ENCODE results near the gene LRTM2.

Gene LRTM2

GRCh38 chr12:1820191-1820895, at the start of gene LRTM2:
LRTM2 (plus strand) TSS chr12:1820565; CDS start chr12:1828149, 7,584 bp downstream.
- DNase-seq (ENCODE audit: low read depth): no peak

DNA sequence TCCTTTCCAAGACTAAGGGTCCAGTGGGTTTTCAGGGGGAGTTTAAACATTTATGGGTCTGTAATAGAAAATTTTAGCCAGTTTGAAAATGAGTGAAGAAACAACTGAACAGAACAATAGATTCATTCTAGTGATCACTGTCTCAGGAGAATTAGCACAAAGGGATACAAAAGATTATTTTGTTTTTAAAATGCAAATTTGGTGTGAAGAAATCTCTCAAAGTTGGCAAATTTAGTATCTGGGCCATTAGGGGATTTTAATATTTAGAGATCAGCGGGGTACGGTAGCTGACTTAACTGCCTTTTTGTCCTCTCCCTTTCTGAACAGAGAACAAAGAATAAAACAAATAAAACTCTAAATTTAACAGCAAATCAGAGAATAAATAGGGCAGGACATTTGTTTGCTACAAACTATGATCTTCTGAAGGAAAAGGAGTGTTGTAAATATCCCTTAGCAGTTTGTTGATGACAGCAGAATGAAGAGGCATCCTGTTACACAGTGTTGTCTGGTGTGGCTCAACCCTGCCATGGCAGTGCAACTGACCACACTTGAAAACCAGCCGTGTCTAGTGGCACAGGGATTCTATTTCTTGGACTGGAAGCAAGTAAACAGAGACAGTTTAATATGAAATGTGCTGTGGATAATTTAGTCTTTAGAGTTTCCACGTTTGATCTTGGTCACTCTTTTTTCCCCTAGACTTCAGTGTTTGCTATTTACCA, 46.3 kb upstream of the LRTM2 start:
- peak; percentile 59 for DNase-seq (ENCODE audit: low read depth)

DNA sequence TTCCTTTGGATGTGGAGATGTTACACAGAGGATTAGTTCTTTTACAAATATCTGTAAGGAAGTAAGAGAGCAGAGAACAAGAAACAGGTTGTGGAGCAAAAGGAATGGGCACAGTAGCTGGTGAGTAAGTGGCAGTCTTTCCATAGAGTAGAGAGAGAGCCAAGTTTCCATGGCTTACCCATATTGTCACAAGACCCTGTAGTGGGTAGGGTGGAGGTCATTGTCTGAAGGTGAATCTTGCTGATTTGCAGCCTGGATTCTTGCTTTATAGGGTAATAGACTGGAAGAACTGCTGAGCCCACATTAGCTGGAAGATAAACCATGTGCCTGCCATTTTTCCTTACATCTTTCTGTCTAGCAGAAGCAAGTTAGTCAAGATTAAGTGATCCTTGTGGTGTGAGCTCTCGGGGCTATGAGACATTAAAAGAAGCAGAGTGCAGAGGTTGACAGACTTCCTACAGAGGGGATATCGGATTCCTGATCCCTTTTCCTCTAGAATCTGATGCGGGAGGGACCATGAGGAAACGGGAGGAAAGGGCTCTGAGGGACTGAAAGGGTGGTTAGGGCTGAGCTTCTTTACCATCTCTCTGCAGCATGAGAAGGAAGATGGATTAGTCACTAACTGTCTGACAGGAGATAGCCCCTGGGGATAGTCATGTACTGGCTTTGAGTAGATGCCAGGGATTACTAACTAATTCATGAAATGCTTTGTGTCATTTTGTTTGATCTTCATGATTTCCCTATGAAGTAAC, 44.0 kb upstream of the LRTM2 start:
- peak; percentile 64 for DNase-seq (ENCODE audit: low read depth)

DNA sequence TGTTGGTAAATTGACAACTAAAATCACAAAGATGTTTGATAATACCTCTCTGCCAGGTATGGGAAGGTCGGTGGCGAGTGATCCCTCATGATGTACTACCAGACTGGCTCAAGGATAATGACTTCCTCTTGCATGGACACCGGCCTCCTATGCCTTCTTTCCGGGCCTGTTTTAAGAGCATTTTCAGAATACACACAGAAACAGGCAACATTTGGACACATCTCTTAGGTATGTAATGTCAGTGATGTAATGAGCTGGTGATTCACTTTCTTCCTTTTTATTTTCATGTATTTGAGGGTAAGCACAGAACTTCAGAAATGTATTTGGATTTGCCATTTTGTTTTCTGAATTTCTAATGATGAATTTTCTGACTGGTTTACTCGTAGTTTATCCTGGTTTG, 42.6 kb upstream of the LRTM2 start:
- peak; percentile 84 for DNase-seq (ENCODE audit: low read depth)

DNA sequence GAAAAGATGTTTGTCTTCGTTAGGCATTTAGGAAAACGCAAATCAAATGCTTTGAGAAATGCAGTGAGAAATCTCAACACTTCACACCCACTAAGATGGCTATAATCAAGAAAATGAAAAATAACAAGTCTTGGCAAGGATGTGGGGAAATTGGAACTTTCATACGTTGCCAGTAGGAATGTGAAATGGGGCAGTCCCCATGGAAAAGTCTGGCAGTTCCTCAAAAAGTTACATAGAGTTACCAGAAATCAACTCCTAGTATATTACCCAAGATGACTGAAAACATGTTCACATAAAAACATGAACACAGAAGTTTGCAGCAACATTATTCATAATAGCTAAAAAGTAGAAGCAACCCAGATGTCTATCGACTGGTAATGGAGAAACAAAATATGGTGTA, 41.5 kb upstream of the LRTM2 start:
- no peak for DNase-seq (ENCODE audit: low read depth)

GRCh38 chr12:1779783-1780182, 40.6 kb upstream of the LRTM2 start:
- DNase-seq (ENCODE audit: low read depth): no peak

- DNase-seq (ENCODE audit: low read depth): peak; percentile 84
Measured at GRCh38 chr12:1781772-1782171, 38.6 kb upstream of the LRTM2 start.

- peak; percentile 19 for DNase-seq (ENCODE audit: low read depth)
Measured at GRCh38 chr12:1782215-1782614, 38.1 kb upstream of the LRTM2 start.

DNA sequence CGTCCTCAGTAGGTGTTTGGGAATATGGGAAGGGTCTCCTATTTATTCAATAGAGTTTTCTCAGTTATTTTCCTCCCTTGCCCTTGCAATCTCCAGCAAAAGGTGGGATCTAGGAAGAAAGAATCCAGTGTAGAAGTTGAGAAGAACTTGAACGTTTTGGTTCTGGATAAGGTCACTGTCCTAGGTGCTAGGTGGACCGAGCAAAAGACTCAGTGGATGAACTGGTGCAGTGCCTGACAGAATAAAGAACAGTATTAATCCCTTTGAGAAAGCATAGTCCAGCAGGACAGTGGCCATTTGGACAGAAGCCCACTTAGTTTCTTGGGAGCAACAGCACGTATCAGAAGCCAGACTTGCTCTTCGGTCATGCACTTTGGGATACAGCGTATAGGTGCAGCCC, 32.7 kb upstream of the LRTM2 start:
- DNase-seq (ENCODE audit: low read depth): no peak

DNA sequence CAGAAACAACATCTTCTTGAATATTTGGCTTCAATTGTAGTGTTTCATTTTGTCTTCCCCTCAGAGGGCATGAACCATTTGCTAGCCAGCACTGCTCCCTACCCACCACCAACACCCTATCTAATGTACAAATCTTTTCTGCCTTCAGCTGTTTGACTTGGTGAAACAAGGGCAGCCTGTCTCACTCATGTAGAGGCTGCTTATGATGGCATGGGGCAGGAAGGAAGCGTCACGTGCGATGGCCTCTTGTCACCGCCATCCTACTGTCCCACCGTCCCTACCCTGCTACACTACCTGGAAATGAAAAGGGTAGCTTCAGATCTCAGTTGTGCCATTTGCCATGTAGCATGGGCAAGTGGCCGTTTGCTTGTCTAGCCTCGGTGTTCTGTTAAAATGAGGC, 29.9 kb upstream of the LRTM2 start:
- no peak for DNase-seq (ENCODE audit: low read depth)

GRCh38 chr12:1791104-1791841, 29.1 kb upstream of the LRTM2 start:
- peak; percentile 62 for DNase-seq (ENCODE audit: low read depth)

GRCh38 chr12:1792406-1792805, 28.0 kb upstream of the LRTM2 start:
- no peak for DNase-seq (ENCODE audit: low read depth)

- no peak for DNase-seq (ENCODE audit: low read depth)
Measured at GRCh38 chr12:1793426-1794210, 26.7 kb upstream of the LRTM2 start.

DNA sequence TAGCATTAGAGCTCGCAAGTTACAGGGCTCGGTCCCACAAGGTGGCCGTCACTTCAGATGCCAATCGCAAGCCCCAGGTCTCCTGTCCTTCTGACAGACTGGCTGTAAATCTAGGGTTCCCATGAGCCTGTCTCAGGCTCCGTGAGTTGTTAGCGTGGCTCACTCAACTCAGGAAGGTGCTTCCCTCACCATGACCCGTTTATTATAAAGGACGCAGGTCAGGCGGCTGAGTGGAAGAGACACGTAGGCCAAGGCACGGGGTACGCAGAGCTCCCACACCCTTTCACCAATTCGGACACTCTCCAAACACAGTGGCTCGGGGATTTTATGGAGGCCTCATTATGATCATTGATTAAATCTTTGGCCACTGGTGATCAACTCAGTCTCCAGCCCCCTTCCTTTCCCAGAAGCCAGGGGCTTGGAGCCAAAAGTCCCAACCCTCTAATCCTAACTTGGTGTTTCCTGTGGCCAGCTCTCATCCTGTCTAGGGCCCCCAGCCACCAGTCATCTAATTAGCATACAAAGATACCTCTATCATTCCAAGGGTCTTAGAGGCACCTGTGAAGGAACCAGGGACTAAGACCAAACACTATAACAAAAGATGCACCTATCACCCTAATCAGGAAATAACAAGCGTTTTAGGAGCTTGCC, 25.8 kb upstream of the LRTM2 start:
- DNase-seq (ENCODE audit: low read depth): no peak

DNA sequence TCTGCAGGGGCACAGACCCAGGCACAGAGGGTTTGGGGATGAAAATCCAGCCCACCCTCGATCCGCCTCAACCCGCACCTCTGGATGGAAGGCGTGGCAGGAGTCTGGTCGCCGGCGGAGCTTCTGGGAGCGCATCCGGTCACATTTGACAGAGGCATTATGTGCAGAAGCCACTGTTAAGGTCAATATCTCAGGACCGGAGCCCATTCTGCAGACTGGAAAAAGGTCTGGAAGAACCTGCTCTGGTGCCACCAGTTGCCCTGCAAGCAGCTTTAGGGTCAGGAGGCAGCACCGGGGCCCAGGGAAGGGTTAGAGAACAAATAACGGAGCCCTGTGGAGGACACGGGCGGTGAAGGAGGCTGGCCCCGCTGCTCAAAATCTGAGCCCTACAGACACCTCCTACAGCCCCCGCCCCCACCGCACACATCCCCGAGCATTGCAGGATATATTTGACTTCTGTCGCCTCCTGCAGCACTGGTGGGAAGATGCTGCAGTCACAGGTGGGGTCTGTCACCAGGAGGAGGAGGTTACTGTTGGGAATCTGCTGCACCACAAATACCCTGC, 25.1 kb upstream of the LRTM2 start:
- DNase-seq (ENCODE audit: low read depth): no peak

DNA sequence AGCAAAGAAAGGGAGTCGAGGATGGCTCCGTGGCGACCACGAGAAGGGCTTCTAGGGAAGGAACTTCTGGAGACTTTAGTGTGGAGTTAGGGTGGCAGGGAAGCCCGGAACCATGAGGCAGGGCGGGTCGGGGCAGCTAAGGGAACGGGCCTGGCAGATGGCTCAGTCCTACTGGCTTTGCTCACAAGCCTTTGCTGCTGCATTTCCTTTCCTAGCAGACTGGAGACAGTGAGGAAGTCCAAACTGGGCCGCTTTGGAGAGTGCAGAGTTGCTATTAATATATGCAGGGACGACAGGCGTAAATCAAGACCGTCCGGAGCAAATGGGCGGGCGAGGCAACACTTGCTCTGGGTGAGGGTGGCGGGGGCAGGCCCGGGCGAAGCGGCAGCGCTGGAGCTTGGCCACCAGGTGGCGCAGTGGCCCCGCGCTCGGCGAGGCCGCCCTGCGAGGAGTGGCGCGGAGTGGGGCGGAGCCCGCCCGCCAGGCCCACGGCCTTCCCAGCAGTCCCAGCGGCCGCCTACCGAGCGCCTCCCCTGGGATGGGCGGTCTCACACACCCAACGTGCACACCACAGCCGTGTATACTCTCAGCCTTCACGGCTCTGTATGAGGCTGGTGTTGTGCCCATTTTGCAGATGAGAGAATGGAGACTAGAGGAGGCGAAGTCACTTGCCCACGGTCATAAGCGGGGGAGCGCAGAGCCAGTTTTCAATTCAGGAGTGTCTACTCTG, 24.4 kb upstream of the LRTM2 start:
- peak; percentile 82 for DNase-seq (ENCODE audit: low read depth)

DNA sequence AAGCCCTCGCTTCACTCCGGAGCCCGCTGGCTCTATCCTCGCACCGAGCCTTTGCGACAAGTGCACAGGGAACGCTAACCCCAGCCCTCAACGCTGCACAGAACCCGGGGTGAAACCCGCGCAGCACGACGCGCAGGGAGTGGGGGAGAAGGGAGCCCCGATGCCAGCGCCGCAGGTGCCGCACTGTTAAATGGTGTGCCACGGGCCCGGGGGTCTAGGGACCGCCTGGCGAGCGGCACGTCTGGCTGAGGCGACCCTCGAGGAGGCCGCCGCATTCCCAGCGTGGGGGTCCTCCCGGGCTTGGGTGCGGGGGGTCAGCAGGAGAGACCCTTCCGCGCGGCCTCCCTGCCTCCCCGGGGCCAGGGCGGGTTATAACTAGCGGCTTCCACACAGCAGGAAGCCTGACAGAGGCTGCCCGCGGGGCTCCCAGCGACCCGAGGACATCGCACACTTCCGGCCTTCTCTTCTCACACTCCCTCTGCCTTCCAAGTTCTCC, 23.8 kb upstream of the LRTM2 start:
- peak; percentile 21 for DNase-seq (ENCODE audit: low read depth)

DNA sequence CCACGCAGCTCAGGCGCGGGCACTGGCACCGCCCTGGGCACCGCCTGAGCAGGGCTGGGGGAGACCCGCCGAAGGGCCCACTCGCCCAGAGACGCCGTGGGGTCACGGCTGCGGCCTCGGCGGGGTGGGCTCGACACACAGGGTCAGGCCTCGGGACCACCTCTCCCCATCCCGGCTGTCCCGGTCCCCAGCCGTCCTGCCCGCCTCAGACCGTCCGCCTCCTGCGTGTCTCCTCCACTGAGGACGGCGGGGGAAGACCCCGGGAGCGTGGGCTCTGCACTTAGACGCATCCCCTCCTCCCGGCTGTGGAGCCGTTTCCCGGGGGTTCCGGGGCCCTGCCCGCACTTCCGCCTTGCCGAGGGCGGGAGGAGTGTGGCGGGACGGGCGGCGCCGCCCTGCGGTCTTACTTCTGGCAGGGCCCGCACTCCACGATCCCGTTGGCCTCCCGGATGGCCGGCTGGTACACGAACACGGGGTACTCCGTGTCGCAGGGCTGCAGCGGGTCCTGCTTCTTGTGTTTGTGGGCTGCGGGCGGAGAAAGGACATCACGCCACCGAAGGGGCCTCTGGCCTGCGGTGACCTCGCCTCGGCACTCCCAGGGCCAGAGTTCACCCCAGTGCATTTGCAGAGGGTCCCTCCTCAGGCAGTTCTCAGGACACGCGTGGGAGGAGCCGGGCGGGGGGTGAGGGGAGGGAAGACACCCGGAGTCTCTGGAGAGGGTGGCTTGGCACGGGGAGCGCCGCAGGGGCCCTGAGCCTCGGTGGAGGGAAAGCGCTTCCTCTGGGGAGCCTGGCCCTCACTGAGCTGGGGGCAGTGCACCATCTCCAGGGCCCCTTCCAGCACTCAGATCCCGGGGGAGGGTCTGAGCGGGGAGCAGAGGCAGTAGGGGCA, 23.1 kb upstream of the LRTM2 start:
- peak; percentile 26 for DNase-seq (ENCODE audit: low read depth)

All from amniotic epithelial cell (primary cell).